ENCODE data around the gene TLR6.
"Not testable (repeated sequence)": the region's sequence is repeated elsewhere in the genome, so short reads cannot be mapped to it uniquely, and the experiment has no call there.

Gene TLR6

DNA sequence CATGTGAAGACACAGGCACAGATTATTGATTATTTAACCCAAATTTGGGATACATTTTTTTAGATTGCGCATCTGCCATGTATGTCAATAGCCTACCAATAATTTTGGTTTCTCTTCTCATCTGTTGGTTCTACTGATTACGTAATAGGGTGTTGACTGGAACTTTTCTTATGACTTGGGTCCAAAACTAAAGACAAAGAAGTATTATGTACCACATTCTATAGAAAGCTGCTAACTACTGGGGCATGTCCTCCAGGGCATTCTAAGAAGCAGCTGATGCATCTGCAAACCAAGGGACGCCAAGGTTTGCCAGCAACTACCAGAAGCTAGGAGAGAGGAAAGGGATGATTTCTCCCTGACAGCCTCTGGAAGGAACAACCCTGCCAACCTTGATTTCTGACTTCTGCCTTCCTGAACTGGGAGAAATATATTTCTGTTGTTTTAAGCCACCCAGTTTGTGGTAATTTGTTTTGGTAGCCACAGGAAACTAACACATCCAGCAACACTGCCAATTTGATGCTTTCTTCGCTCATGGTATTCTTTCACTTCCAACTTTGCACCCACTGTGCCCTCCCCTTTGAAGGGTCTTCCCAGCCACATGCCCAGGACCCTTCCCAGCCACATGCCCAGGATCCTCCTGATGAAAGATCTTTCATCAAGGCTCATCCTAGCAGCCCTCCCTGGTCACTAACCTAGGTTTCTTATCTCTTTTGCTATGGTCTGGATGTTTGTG is 36.1 kb downstream of the TLR6 start:
- no peak for DNase-seq (ENCODE audit: low read depth)

DNA sequence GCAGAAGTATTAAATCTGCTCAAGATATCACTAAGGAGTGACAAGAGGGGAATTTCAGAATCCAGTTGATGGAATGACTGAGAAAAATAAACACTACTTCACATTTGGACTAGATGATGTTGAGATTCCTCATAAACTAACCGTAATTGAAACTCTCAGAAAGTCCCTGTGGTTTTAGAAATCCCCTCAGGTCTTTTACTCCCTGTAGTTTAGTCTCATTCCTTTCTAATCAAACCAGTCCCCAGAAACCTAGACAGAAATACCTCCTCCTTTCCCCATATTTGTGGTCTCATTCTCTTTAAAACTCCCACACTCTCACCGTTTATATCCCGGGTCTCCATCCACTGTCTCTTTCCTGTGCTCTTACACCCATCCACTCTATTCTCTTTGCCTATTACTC is 37.0 kb downstream of the TLR6 start:
- no peak for DNase-seq (ENCODE audit: low read depth)

DNA sequence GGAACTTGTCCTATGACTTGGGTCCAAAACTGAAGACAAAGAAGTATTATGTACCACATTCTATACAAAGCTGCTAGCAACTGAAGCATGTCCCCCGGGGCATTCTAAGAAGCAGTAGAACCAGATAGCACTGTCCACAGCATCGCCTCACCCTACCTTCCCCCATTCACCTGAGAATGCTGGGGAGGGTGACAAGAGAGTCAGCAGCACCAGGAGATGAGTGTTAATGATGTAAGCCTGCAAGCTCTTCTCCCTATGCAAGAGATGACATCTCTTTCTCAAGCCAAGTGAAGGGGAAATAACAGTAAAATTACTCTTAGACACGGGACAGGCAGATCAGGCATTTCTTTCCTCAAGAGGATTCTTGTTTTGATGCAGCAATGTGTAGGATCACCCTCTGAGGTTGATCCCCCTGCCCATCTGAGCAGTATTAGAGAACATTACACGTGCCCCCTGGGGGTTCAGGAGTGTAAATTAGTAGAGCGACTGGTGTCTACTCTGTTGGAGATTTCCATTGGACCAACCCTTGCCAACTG is 38.1 kb downstream of the TLR6 start:
- DNase-seq (ENCODE audit: low read depth) = no peak

DNA sequence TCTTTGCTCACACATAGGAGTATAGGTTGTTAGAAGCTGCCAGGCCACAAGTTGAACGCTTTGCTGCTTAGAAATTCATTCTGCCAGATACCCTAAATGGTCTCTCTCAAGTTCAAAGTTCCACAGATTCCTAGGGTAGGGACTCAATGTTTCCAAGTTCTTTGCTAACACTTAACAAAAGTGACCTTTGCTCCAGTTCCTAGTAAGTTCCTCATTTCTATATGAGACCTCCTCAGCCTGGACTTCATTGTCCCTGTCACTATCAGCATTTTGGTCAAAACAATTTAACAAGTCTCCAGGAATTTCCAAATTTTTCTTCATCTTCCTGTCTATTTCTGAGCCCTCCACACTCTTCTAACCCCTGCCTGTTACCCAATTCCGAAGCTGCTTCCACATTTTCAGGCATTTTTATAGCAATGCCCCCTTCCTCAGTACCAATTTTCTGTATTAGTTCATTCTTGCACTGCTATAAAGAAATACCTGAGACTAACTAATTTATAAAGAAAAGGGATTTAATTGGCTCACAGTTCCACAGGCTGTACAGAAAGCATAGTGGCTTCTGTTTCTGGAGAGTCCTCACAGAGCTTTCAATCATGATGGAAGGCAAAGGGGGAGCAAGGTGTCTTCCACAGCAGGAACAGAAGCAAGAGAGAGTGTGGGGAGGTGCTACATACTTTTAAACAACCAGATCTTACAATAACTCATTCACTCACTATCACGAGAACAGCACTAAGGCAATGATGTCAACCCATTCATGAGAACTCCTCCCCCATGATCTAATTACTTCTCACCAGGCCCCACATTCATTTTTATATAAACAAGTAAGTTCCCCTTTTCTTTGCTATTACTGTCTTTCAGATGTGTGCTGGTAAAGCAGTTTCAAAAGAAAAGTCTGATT is 40.5 kb downstream of the TLR6 start:
- DNase-seq (ENCODE audit: low read depth) = no peak

DNA sequence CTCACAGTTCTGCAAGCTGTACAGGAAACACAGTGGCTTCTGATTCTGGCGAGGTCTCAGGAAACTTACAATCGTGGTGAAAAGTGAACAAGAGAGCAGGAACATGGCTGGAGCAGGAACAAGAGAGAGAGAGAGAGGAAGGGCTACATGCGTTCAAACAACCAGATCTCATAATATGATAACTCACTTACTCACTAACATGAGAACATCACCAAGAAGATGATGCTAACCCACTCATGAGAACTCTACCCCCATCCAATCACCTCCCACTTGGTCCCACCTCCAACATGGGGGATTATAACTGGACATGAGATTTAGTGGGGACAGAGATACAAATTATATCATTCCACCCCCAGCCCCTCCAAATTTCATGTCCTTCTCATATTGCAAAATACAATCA is 42.2 kb downstream of the TLR6 start:
- no peak for DNase-seq (ENCODE audit: low read depth)

DNA sequence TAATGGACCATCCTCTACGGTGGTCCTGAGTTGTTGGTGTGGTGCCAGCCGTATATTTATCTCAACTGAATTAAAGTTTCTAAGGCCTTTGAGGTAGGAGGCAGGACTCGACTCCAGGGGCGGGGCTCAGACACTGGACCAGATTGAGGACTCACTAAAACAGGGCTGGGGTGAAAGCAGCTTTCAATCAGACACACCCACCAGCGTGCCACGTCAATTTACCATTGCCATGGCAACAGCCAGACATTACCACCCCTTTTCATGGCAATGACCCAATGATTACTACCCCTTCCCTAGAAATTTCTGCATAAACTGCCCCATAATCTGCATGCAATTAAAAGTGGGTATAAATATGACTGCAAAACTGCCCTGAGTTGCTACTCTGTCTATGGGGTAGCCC is 45.3 kb downstream of the TLR6 start:
- DNase-seq (ENCODE audit: low read depth) = no peak

DNA sequence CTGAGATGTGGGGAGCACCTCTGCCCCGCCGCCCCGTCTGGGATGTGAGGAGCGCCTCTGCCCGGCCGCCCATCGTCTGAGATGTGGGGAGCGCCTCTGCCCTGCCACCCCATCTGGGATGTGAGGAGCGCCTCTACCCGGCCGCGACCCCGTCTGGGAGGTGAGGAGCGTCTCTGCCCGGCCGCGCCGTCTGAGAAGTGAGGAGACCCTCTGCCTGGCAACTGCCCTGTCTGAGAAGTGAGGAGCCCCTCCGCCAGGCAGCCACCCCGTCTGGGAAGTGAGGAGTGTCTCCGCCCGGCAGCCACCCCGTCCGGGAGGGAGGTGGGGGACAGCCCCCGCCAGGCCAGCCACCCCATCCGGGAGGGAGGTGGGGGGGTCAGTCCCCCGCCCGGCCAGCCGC is 49.2 kb downstream of the TLR6 start:
- DNase-seq (ENCODE audit: low read depth) = not testable (repeated sequence)

DNA sequence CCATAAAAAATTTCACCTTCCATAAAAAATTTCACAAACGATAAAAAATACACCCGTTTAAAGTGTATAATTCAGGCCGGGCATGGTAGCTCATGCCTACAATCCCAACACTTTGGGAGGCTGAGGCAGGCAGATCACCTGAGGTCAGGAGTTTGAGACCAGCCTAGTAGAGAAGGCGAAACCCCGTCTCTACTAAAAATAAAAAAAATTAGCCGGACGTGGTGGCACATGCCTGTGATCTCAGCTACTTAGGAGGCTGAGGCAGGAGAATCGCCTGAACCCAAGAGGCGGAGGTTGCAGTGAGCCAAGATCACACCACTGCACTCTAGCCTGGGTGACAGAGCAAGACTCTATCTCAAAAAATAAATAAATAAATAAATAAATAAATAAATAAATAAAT is 50.4 kb downstream of the TLR6 start:
- not testable (repeated sequence) for DNase-seq (ENCODE audit: low read depth)

DNA sequence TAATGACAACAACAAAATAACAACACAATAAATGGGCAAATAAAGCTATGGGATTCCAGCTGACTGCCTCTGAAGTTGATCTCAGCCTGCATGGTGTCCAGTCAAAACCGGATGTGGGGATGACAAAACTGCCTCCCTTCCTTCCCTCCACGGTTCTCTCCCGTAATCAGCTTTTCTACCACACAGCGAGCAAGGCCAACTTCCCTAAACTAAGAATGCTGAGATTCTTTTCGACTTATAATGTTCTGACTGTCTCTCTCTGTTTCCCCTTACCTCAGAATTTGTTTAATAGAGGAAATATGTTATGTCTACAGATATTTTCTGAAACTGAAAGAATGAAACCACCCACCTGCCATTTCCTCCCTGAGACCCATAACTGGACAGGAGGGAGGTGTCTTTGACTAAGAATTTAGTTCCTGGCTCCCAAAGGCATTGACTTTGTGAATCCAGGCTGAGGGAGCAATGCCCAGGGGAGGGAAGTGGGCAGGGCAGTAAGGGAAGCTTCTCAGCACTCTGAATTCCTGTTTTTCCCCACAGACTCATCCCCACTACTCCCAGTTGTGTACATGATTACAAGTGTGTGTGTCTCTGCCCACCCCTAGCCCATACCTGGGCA is 51.0 kb downstream of the TLR6 start:
- no peak for DNase-seq (ENCODE audit: low read depth)

DNA sequence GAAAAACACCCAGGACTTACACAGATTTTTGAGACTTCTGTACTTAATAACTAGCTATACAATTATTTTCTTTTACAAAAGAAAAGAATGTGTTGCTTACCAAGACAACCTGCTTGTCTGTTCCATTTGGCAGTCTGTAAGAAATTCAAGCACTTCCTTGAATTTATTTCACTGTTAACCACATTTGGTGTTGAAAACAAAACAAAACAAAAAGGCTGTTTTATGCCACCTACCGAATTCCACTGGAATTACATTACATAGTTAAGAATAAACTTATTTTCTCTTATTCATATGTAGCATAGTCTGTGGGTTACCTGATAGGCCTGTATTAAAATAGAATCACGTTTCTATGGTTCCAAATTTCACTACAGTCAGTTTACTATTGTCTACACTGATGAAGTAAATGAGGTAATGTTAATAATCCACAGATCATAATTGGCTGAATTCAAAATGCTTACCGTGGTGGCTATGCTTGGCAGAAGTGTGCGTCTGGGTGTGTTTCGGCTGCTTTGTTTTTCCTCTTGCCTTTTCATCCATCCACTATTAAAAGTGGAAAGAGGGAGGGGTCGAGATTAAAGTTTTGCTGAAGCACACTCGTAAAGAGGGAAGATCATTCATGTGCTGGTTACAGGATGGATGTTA is 51.8 kb downstream of the TLR6 start, which contains the start of gene TLR1:
TLR1 (minus strand) TSS at position 138 of the 642 bp plus-strand sequence. CDS start 5,960 bp downstream, outside the sequence.
- no peak for DNase-seq (ENCODE audit: low read depth)

DNA sequence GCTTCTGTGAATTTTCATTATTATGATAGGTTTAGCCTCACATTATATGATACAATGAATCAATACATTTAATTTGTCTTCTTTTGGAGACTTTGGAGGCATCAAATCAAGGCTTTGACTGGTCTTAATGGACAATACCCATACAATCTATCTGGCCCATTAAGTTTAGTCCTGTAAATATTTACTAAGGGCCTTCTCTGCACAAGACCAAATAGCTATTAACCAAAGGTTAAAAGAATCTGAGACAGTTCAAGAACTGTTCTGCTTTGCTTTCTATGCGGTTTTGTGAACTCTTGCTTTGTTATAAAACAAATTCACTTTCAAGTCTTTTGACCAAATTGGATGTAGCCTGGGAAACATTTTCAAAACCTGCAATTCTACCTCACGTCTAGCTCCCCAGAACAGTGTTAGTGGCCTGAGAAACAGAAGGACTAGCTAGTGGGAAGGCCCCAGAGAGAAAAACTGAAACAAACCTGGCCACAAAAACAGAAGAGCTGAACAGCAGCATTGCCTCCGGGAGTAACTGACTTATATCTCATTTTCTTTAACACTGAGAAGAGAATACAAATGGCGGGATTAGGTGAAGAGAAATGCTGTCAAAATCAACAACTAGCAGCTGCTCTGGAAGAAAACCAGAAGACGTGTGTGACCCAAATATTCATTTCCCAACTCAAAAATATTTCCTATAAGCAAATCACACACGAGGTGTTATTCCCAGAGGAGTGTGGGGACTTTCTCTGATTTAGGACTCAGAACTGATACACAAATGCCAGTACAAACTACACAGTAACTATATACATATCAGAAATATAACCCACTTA is 52.6 kb downstream of the TLR6 start:
- DNase-seq (ENCODE audit: low read depth) = no peak

DNA sequence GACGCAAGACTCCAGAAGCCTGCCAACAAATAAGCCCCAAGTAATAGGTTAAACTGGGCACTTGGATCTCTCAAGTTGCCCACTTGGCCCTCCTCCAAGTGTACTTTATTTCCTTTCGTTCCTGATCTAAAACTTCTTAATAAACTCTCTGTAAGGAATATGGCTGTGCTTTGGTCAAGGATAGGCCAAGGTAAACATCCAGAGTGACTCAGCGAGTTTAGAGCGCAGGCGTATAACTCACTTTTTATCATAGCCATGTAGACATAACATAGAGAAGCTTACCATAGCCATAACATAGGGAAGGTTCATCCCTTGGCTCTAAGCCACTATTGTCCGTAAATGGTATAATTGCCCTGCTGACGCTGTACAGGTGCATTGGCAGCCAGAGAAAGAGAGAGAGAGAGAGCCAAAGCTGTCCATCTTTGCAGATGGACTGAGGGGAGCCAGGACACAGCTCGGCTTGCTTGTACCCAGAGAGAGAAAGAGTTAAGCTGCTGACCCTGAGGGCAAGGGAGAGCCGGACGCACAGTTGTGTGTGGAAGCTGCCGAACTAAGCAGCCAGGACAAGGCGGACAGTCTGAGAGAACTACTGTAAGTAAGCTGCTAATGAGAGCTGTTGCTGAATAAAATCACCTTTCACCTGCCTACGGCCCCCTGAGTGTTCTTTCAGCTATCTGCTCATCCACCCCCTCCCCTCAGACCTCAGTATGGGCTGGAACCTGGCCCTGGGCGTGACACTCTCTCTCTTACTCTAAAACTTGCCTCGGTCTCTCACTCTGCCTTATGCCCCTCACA is 53.9 kb downstream of the TLR6 start:
- DNase-seq (ENCODE audit: low read depth) = no peak

DNA sequence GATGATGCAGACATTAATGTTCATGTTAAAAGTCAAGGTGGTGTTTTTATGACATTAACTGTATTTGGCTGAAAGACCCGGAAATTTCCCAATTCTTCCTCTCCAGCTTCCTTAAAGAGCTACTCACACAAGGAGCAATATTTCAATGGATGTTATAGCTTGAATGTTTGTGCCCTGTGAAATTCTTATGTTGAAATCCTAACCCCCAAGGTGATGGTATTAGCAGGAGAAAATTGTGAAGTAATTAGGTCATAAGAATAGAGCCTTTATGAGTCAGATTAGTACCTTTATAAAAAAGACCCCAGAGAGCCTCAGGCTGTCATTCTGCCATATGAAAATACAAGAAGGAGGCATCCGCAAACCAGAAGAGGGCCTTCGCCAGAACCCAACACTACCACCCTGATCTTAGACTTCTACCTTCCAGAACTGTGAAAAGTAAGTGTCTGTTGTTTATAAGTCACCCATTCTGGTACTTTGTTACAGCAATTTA is 55.6 kb downstream of the TLR6 start:
- no peak for DNase-seq (ENCODE audit: low read depth)

DNA sequence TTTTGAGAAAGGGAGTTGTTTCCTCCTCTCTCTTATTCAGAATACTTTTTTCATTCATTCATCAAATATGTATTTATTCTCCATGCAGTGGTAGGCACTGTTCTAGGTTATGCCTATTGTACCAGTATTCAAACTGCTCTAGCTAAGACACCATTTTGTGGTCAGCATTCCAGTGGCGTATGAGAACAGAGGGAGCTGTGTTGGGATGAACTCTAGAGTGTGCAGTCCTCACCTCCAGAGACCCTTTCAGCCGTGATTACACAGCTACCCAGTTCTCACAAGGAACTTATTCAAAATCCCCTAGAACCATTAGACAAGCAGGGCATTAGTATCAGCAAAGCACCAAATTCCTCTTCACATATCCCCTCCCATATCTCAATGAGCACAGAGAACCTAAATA is 56.3 kb downstream of the TLR6 start:
- no peak for DNase-seq (ENCODE audit: low read depth)

DNA sequence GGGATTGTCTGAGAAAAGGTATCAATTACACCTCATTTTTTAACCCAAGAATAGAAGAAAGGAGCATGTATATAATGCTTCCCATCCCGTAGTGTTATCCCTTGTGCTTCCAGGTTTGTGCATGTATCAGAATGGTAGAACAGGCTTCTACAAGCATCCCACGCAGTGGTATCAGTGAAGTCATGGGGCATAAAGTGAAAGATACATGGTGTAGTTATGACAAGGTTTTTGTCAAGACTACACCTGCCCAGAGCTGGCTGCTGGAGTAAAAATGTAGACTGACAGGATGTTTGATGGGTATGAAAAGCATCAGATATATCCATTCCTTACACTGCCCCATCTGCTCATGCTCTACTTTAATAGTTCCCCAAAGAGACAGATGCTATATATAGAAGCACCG is 61.5 kb downstream of the TLR6 start:
- no peak for DNase-seq (ENCODE audit: low read depth)

DNA sequence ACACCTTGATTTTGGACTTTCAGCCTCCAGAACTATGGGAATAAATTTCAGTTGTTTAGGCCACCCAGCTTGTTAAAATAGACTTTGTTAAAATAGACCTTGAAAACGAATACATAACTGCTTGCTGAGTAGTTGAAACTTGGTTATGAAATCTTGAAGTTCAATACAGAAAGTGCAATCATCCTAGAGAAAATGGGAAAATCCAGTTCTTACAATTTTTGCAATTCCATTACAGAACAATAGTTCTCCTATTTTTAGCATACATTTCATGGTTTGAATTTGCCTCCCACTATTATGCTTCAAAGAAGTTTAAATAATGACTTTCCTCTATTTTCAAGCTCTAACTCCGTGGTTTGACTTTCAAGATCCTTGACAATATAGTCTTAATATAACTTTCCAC is 62.6 kb downstream of the TLR6 start:
- DNase-seq (ENCODE audit: low read depth) = no peak

DNA sequence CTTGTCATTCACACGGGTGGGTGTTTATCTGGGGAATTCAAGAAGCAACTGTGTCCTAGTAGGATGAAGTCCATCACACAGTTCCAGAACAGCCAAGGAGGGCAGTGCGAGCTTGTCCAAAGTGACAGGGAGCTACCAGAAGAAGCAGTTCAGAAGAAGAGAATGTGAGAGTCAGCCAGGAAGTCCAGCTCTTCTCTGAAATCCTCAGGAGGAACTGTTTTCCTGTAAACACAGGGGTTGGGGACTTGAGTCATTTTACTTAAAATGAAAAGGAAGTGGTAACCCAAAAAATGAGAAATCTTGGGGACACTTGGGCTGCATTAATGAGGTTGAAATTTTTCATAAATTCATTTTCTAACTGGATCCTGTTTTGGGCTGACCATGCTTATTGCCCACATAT is 65.6 kb downstream of the TLR6 start:
- no peak for DNase-seq (ENCODE audit: low read depth)

DNA sequence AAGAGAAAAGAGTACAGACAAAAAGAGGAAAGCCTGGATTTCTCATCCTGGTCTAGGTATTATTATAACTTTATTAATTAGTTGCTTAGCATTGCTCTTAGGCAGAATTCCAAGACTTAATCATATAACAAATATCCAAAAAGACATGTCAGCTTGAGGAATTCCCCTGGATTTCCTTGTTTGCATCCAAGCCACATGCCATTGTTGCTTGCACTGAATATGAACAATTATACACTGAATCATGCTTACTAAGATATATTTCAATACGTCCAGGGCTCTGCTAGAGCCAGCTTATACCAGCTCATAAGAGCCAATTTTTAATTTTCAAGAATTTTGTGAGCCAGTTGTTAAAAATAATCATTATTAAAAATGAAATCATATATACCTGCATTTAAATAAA is 68.3 kb downstream of the TLR6 start:
- DNase-seq (ENCODE audit: low read depth) = no peak

DNA sequence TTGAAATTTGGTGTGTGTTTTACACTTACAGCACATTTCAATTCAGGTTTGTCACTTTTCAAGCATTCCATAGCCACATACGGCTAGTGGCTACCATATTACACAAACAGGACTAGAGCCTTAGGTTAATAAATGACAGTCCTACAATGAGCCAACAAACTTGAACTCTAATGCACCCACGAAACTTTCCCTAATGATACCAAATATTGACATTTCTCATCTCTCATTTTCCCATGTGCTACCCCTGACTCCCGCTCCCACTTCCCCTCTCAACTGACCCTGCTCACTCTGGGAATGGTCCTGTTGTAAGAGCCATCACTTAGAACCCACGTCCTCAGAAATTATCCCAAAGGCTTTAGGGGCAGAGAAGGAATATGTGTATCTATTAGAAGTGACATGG is 68.9 kb downstream of the TLR6 start:
- no peak for DNase-seq (ENCODE audit: low read depth)

DNA sequence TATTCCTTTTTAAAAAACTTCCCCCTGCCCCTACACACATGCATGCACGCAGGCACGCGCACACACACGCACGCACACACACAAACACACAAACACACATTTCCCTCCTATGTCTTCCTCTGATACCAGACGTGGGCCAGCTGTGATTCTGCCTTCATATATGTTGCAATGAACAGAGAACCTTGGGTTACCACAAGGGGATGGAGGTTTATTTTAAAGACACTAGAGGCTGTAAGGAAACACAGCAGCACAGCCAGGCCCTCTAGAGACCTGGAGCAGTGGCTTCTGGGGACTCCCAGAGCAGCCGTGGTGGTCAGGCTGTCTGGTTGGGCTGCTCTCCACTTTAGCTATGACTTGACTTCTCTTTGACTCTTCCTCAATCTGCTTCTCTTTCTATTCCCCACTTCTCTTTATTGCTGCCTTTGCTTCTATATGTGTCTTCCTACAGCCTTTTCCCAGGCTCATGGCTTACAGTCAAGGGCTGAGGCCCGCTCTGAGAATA is 70.7 kb downstream of the TLR6 start:
- DNase-seq (ENCODE audit: low read depth) = no peak

Measured in non-pigmented ciliary epithelial cell (primary cell).